Esophagus squamous epithelium (tissue), 4 donors: ENCODE data around the gene SHISA6.

Experiments
- CTCF ChIP-seq, 6 experiments: fragments of 450-650 bp in 4 of 6; fragments of 200-600 bp in 2 of 6; sonication (generic) in 2 of 6; IDR thresholded peaks; one replicate each; pipeline ENCODE4 v1.5.1; 2016 to 2019; ENCODE audit warnings: antibody characterized with exemption in 6 of 6, mild to moderate bottlenecking in 4 of 6, moderate library complexity in 4 of 6
- POLR2A ChIP-seq, 4 donors: fragments of 450-650 bp; IDR thresholded peaks; one replicate each; pipeline ENCODE4 v1.6.1; 2017; ENCODE audit warnings: antibody characterized with exemption in 4 of 4, mild to moderate bottlenecking in 4 of 4, moderate library complexity in 3 of 4

GRCh38 chr17:11221196-11221595 lies 19.8 kb upstream of the SHISA6 start:
- TF ChIP-seq CTCF (IDR thresholded peaks at IDR 0.05) (no peak), POLR2A (IDR thresholded peaks at IDR 0.05) (no peak)
